Neural cell (in vitro differentiated cells): ENCODE results near the gene LMBRD1. TPM values are rescaled to one million over a fixed set of nuclear protein-coding genes. Genes with fewer than 3 reads are reported as not detected.

ENCODE experiments used
- H2AFZ ChIP-seq: fragments of 200-600, 300-800 bp; sonication (generic), shearing (Covaris generic); 2 replicates; pipeline ENCODE4 v1.6.0; 2014; ENCODE audit warnings: low read depth, mild to moderate bottlenecking, antibody characterized with exemption, low read length, moderate library complexity
- H3F3A ChIP-seq: fragments of 200-600 bp; shearing (Covaris generic); 2 replicates; pipeline ENCODE4 v1.6.1; 2016; ENCODE audit warnings: mild to moderate bottlenecking, moderate library complexity, mixed read lengths, antibody characterized with exemption, low read length; ENCODE audit not compliant: insufficient read depth, poor library complexity, severe bottlenecking
- H3K27ac ChIP-seq: fragments of 200-600, 300-800 bp; sonication (generic), shearing (Covaris generic); 2 replicates; pipeline ENCODE4 v1.5.1; 2014; ENCODE audit warnings: mild to moderate bottlenecking, low read length, moderate library complexity
- H3K27me3 ChIP-seq: fragments of 300-800, 200-600 bp; sonication (generic), shearing (Covaris generic); 2 replicates; pipeline ENCODE4 v1.6.0; 2014; ENCODE audit warnings: mild to moderate bottlenecking, low read depth, low read length, moderate library complexity; ENCODE audit not compliant: insufficient read depth
- H3K36me3 ChIP-seq: fragments of 300-800, 200-600 bp; sonication (generic), shearing (Covaris generic); 2 replicates; pipeline ENCODE4 v1.5.1; 2014; ENCODE audit warnings: mild to moderate bottlenecking, antibody characterized with exemption, low read length, moderate library complexity; ENCODE audit not compliant: insufficient read depth
- H3K4me2 ChIP-seq: fragments of 300-800, 200-600 bp; sonication (generic), shearing (Covaris generic); 2 replicates; pipeline ENCODE4 v1.6.0; 2014; ENCODE audit warnings: mild to moderate bottlenecking, low read length
- H3K4me3 ChIP-seq: fragments of 300-800, 200-600 bp; sonication (generic), shearing (Covaris generic); 2 replicates; pipeline ENCODE4 v1.5.1; 2014; ENCODE audit warnings: mild to moderate bottlenecking, low read length, moderate library complexity
- H3K79me2 ChIP-seq: fragments of 200-600 bp; shearing (Covaris generic); replicated peaks from 2 replicates; pipeline ENCODE4 v1.6.0; 2014; ENCODE audit warnings: mild to moderate bottlenecking, low read length, moderate library complexity; ENCODE audit not compliant: insufficient read depth
- H3K9ac ChIP-seq: fragments of 300-800, 200-600 bp; sonication (generic), shearing (Covaris generic); 2 replicates; pipeline ENCODE4 v1.6.1; 2016; ENCODE audit warnings: mild to moderate bottlenecking, low read length, mixed read lengths
- H3K9me2 ChIP-seq: fragments of 200-600 bp; shearing (Covaris generic); 2 replicates; pipeline ENCODE4 v1.6.1; 2016; ENCODE audit warnings: mild to moderate bottlenecking, low read length, mixed read lengths; ENCODE audit not compliant: insufficient read depth
- H3K9me3 ChIP-seq: fragments of 200-600, 300-800 bp; sonication (generic), shearing (Covaris generic); 2 replicates; pipeline ENCODE4 v1.6.1; 2016; ENCODE audit warnings: mild to moderate bottlenecking, mixed run types, low read length, moderate library complexity, mixed read lengths
- H4K20me1 ChIP-seq: fragments of 200-600 bp; shearing (Covaris generic); 2 replicates; pipeline ENCODE4 v1.6.1; 2016; ENCODE audit warnings: mild to moderate bottlenecking, mixed run types; ENCODE audit not compliant: insufficient read depth
- CTCF ChIP-seq: fragments of 450-650 bp; IDR thresholded peaks from 2 replicates; pipeline ENCODE4 v1.5.1; 2014; ENCODE audit warnings: antibody characterized with exemption, mild to moderate bottlenecking, moderate library complexity; ENCODE audit not compliant: poor library complexity, severe bottlenecking
- EP300 ChIP-seq: fragments of 450-650 bp; conservative IDR thresholded peaks from 2 replicates; pipeline ENCODE4 v1.6.1; 2014; ENCODE audit warnings: antibody characterized with exemption, mild to moderate bottlenecking, moderate library complexity; ENCODE audit not compliant: poor library complexity, severe bottlenecking
- EZH2 ChIP-seq: fragments of 200-600, 300-800 bp; shearing (Covaris generic), sonication (generic); IDR thresholded peaks from 2 replicates; pipeline ENCODE4 v1.6.1; 2014; ENCODE audit warnings: antibody characterized with exemption, low read length, borderline replicate concordance, mild to moderate bottlenecking; ENCODE audit not compliant: insufficient read depth, poor library complexity, severe bottlenecking
- MXI1 ChIP-seq: fragments of 450-650 bp; conservative IDR thresholded peaks from 2 replicates; pipeline ENCODE4 v1.6.1; 2014; ENCODE audit warnings: antibody characterized with exemption, mild to moderate bottlenecking; ENCODE audit not compliant: poor library complexity, severe bottlenecking
- POLR2AphosphoS5 ChIP-seq: IDR thresholded peaks from 2 replicates; pipeline ENCODE4 v1.6.1; 2012
- RAD21 ChIP-seq: fragments of 450-650 bp; conservative IDR thresholded peaks from 2 replicates; pipeline ENCODE4 v1.6.1; 2014; ENCODE audit warnings: antibody characterized with exemption, mild to moderate bottlenecking, moderate library complexity
- SMC3 ChIP-seq: fragments of 450-650 bp; conservative IDR thresholded peaks from 2 replicates; pipeline ENCODE4 v1.6.1; 2014; ENCODE audit warnings: antibody characterized with exemption, mild to moderate bottlenecking, moderate library complexity; ENCODE audit not compliant: poor library complexity
- TAF1 ChIP-seq: IDR thresholded peaks from 2 replicates; pipeline ENCODE4 v1.6.1; 2012; ENCODE audit warnings: low read depth
- polyA plus RNA-seq: library from polyadenylated mRNA; depleted of rRNA; stranded (reverse); fragments of >200 nt; gene quantifications from 2 replicates; pipeline ENCODE4 v1.2.3, GENCODE V29; 2014
- TF ChIP-seq, protein P1 (sequence below): IDR thresholded peaks from 2 replicates; pipeline ENCODE4 v1.6.1; 2012; ENCODE audit warnings: borderline replicate concordance

The LMBRD1 gene
- polyA plus RNA-seq, 1 donor from 2014 or later: 84.2 TPM

DNA sequence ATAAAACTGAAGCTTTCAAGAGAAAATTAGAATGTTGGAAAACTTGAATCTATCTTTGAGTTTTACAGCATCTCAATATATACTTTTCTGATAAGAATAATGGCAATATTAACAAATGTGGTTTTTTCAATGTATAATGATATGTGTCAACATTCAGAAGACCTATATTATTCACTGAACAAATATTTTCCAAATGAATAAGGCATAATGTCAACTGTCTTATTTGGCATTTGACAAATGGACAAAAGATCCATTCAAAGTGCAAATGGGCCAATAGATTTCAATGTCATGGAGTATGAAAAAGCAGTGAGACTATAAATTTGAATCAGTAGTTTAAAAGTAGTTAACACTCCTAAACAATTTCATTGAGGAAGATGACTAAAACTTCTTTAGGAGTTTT, 20.9 kb downstream of the LMBRD1 start:
- no peaks in the 10 kb centered on the region for H4K20me1 ChIP-seq
- no peaks in the 10 kb centered on the region for H3K9me2 ChIP-seq
- H3K27me3 ChIP-seq: no peaks in the 10 kb centered on the region
- no peaks in the 10 kb centered on the region for H3F3A ChIP-seq
- H3K4me3 ChIP-seq: no peak overlapping the region
- no peak overlapping the region for H2AFZ ChIP-seq
- H3K9me3 ChIP-seq: peaks cover 6% of the 10 kb centered on the region
- no peak overlapping the region for H3K9ac ChIP-seq
- TF ChIP-seq SMC3 (no peak), EP300 (no peak), CTCF (no peak), TAF1 (no peak), POLR2AphosphoS5 (no peak), RAD21 (no peak), EZH2 (no peak), MXI1 (no peak)
- TF ChIP-seq, protein P1, sequence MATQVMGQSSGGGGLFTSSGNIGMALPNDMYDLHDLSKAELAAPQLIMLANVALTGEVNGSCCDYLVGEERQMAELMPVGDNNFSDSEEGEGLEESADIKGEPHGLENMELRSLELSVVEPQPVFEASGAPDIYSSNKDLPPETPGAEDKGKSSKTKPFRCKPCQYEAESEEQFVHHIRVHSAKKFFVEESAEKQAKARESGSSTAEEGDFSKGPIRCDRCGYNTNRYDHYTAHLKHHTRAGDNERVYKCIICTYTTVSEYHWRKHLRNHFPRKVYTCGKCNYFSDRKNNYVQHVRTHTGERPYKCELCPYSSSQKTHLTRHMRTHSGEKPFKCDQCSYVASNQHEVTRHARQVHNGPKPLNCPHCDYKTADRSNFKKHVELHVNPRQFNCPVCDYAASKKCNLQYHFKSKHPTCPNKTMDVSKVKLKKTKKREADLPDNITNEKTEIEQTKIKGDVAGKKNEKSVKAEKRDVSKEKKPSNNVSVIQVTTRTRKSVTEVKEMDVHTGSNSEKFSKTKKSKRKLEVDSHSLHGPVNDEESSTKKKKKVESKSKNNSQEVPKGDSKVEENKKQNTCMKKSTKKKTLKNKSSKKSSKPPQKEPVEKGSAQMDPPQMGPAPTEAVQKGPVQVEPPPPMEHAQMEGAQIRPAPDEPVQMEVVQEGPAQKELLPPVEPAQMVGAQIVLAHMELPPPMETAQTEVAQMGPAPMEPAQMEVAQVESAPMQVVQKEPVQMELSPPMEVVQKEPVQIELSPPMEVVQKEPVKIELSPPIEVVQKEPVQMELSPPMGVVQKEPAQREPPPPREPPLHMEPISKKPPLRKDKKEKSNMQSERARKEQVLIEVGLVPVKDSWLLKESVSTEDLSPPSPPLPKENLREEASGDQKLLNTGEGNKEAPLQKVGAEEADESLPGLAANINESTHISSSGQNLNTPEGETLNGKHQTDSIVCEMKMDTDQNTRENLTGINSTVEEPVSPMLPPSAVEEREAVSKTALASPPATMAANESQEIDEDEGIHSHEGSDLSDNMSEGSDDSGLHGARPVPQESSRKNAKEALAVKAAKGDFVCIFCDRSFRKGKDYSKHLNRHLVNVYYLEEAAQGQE: no peak
- H3K27ac ChIP-seq: no peak overlapping the region
- H3K4me2 ChIP-seq: no peak overlapping the region
- H3K36me3 ChIP-seq: peaks cover 7% of the 10 kb centered on the region
- H3K79me2 ChIP-seq: no peaks in the 10 kb centered on the region

DNA sequence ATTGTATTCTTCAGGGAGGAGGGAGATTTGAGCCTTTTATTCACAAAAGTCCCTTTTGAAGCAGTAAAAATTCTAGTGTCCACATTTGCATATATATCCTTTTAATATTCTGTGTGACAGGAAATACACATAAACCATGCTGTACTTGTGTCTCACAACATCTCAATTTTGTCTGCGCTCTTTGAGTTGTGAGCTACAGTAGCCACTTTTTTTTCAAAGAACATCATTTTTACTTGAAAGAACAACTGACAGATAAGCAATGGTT, 21.3 kb downstream of the LMBRD1 start:
- Histone ChIP-seq H3K4me3 (no peak overlapping the region), H3K27me3 (no peaks in the 10 kb centered on the region), H3K9me3 (peaks cover 6% of the 10 kb centered on the region), H3K36me3 (peaks cover 7% of the 10 kb centered on the region), H3F3A (no peaks in the 10 kb centered on the region), H2AFZ (no peak overlapping the region), H3K9me2 (no peaks in the 10 kb centered on the region), H4K20me1 (no peaks in the 10 kb centered on the region), H3K79me2 (no peaks in the 10 kb centered on the region), H3K27ac (no peak overlapping the region), H3K4me2 (no peak overlapping the region), H3K9ac (no peak overlapping the region)
- TF ChIP-seq RAD21 (no peak), MXI1 (no peak), SMC3 (no peak), EP300 (no peak), EZH2 (no peak), POLR2AphosphoS5 (no peak), TAF1 (no peak), CTCF (no peak)
- TF ChIP-seq, protein P1: no peak
